ENCODE data around the gene ZNF747. TPM values are rescaled to one million over a fixed set of nuclear protein-coding genes. Genes with fewer than 3 reads are reported as not detected.
A peak's percentile ranks its signal among the peaks of the same experiment; 100 is the strongest.

The ZNF747 gene
- total and polyA plus RNA-seq, 10 of the 15 experiments (the other 5 are each of a cell fraction or from before 2014, with no cell fraction given) = 1.0 to 13.0 (median 7.2) TPM

GRCh38 chr16:30567991-30568638, 33.5 kb upstream of the ZNF747 start (continued):
- 0 out of 2 replicates have a peak, but pooled peaks have one; percentile 26 for TF ChIP-seq MLLT1 (IDR thresholded peaks at IDR 0.05)
- TF ChIP-seq ASH2L (IDR thresholded peaks at IDR 0.05; ENCODE audit: borderline replicate concordance, low read depth) = no peak
- no peak for TF ChIP-seq NFYB (IDR thresholded peaks at IDR 0.05; ENCODE audit: insufficient read depth, low read depth, low read length)
- TF ChIP-seq NR2C2 (IDR thresholded peaks at IDR 0.05; ENCODE audit: borderline replicate concordance, control insufficient read depth, insufficient read length, low read depth) = no peak
- TF ChIP-seq BACH1 (IDR thresholded peaks at IDR 0.05; ENCODE audit: borderline replicate concordance) = no peak
- TF ChIP-seq ZZZ3 (IDR thresholded peaks at IDR 0.05; ENCODE audit: control insufficient read depth, insufficient read length, low read depth) = no peak
- TF ChIP-seq BCL11A (IDR thresholded peaks at IDR 0.05; ENCODE audit: low read depth, low read length) = no peak
- TF ChIP-seq NFIC (IDR thresholded peaks at IDR 0.05; ENCODE audit: low read depth, low read length) = no peak; the same call in 1 of the 2 replicates
- no peak for TF ChIP-seq HDAC6 (IDR thresholded peaks at IDR 0.05; ENCODE audit: unreplicated experiment)
- 0 out of 2 replicates have a peak, but pooled peaks have one; percentile 9 for TF ChIP-seq JUNB (IDR thresholded peaks at IDR 0.05)
- TF ChIP-seq, protein P1, sequence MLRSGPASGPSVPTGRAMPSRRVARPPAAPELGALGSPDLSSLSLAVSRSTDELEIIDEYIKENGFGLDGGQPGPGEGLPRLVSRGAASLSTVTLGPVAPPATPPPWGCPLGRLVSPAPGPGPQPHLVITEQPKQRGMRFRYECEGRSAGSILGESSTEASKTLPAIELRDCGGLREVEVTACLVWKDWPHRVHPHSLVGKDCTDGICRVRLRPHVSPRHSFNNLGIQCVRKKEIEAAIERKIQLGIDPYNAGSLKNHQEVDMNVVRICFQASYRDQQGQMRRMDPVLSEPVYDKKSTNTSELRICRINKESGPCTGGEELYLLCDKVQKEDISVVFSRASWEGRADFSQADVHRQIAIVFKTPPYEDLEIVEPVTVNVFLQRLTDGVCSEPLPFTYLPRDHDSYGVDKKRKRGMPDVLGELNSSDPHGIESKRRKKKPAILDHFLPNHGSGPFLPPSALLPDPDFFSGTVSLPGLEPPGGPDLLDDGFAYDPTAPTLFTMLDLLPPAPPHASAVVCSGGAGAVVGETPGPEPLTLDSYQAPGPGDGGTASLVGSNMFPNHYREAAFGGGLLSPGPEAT (IDR thresholded peaks at IDR 0.05; ENCODE audit: low read depth) = no peak
- peak; percentile 41; the same call in 1 of the 2 replicates for TF ChIP-seq NBN (IDR thresholded peaks at IDR 0.05)
- TF ChIP-seq HCFC1 (IDR thresholded peaks at IDR 0.05; ENCODE audit: low read length) = no peak
- no peak for TF ChIP-seq DPF2 (IDR thresholded peaks at IDR 0.05)
- TF ChIP-seq RAD21 (IDR thresholded peaks at IDR 0.05; ENCODE audit: insufficient read depth, low read depth, low read length) = no peak
- TF ChIP-seq MYB (IDR thresholded peaks at IDR 0.05; ENCODE audit: borderline replicate concordance, low read depth, low read length) = no peak
- no peak for TF ChIP-seq CHD1 (IDR thresholded peaks at IDR 0.05; ENCODE audit: low read depth, low read length)
- TF ChIP-seq, protein P2, sequence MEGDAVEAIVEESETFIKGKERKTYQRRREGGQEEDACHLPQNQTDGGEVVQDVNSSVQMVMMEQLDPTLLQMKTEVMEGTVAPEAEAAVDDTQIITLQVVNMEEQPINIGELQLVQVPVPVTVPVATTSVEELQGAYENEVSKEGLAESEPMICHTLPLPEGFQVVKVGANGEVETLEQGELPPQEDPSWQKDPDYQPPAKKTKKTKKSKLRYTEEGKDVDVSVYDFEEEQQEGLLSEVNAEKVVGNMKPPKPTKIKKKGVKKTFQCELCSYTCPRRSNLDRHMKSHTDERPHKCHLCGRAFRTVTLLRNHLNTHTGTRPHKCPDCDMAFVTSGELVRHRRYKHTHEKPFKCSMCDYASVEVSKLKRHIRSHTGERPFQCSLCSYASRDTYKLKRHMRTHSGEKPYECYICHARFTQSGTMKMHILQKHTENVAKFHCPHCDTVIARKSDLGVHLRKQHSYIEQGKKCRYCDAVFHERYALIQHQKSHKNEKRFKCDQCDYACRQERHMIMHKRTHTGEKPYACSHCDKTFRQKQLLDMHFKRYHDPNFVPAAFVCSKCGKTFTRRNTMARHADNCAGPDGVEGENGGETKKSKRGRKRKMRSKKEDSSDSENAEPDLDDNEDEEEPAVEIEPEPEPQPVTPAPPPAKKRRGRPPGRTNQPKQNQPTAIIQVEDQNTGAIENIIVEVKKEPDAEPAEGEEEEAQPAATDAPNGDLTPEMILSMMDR (IDR thresholded peaks at IDR 0.05 in 2 of 3, conservative IDR thresholded peaks at IDR 0.05 in 1 of 3; ENCODE audit: control insufficient read depth in 2 of 3, extremely low read depth in 1 of 3, insufficient read depth in 1 of 3, low read depth in 3 of 3, low read length in 3 of 3) = no peak
- no peak for TF ChIP-seq RUNX3 (IDR thresholded peaks at IDR 0.05; ENCODE audit: low read length)
- no peak for TF ChIP-seq IKZF1 (conservative IDR thresholded peaks at IDR 0.05)
- no peak for TF ChIP-seq TARDBP (IDR thresholded peaks at IDR 0.05; ENCODE audit: borderline replicate concordance)
- TF ChIP-seq SUZ12 (IDR thresholded peaks at IDR 0.05; ENCODE audit: unreplicated experiment) = no peak
- no peak for TF ChIP-seq GABPA (IDR thresholded peaks at IDR 0.05; ENCODE audit: low read depth)
